Neural crest cell (in vitro differentiated cells): ENCODE results near the gene PPP1R15A. TPM values are rescaled to one million over a fixed set of nuclear protein-coding genes. Genes with fewer than 3 reads are reported as not detected.
A peak's percentile ranks its signal among the peaks of the same experiment; 100 is the strongest.

Experiments
- DNase-seq: peaks from one replicate; pipeline ENCODE4 v3.0.0; 2021; ENCODE audit warnings: low read depth, mixed read lengths, low spot score
- H3K27ac Mint-ChIP-seq: one replicate; pipeline ENCODE4 v1.8.0; 2021; ENCODE audit warnings: mild to moderate bottlenecking, mixed read lengths; ENCODE audit not compliant: unreplicated experiment
- H3K27me3 Mint-ChIP-seq: 2 replicates; pipeline ENCODE4 v1.8.0; 2021; ENCODE audit warnings: low read depth, mild to moderate bottlenecking, mixed read lengths
- H3K36me3 Mint-ChIP-seq: 2 replicates; pipeline ENCODE4 v1.8.0; 2021; ENCODE audit warnings: low read depth, mild to moderate bottlenecking, mixed read lengths
- H3K4me1 Mint-ChIP-seq: 2 replicates; pipeline ENCODE4 v1.8.0; 2021; ENCODE audit warnings: mixed read lengths
- H3K4me3 Mint-ChIP-seq: one replicate; pipeline ENCODE4 v1.8.0; 2021; ENCODE audit warnings: mild to moderate bottlenecking, mixed read lengths
- H3K9me3 Mint-ChIP-seq: 2 replicates; pipeline ENCODE4 v1.8.0; 2021; ENCODE audit warnings: mixed read lengths
- total RNA-seq: library from RNA; stranded (reverse); gene quantifications from 2 replicates; pipeline ENCODE4 v1.2.1, GENCODE V29; 2021
- TF ChIP-seq, protein P1 (sequence below): fragments of 200-600 bp; sonication (generic); conservative IDR thresholded peaks from 2 replicates; pipeline ENCODE4 v1.5.0; 2021; ENCODE audit warnings: antibody characterized with exemption, mild to moderate bottlenecking

The PPP1R15A gene
- total RNA-seq, 1 donor from 2014 or later, result 27.5 TPM

DNA sequence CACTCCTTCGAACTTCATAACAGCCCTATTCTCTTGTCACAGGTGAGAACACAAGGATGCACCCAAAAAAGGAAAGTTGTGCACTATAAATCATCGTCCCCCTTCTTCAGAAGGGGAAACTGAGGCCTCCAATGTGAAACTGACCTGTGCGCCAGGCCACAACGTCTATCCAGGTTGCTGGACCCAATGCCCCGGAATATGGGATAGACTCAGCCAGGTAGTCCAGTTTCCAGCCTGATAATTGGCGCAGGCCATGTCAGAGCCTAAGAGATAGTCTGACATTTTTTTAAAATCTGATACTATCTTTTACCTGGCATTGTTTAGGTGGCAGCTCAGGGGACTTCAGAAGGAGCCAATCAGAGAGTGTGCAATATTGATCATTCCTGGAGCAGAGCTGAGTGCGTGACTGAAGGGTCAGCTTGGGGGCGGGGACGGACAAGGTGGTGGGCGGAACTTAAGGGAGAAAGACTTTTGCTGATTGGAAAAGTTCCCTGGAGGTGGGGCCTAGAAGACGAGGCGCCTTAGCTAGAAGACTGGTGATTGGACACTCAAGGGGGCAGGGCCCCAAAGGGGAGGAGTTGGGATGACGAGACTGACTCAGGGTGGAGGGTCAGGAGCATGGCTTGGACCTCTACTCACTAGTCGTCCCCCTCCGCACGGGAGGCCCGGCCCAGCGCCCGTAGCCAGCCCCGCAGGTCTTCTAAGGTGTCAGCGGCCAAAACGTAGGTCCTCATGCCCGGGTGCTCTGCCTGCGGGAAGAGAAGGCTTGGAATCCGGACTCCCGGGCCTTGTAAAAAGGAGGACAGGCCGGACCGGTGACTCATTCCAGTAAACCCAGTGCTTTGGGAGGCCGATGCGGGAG, 12.3 kb upstream of the PPP1R15A start:
- TF ChIP-seq, protein P1, sequence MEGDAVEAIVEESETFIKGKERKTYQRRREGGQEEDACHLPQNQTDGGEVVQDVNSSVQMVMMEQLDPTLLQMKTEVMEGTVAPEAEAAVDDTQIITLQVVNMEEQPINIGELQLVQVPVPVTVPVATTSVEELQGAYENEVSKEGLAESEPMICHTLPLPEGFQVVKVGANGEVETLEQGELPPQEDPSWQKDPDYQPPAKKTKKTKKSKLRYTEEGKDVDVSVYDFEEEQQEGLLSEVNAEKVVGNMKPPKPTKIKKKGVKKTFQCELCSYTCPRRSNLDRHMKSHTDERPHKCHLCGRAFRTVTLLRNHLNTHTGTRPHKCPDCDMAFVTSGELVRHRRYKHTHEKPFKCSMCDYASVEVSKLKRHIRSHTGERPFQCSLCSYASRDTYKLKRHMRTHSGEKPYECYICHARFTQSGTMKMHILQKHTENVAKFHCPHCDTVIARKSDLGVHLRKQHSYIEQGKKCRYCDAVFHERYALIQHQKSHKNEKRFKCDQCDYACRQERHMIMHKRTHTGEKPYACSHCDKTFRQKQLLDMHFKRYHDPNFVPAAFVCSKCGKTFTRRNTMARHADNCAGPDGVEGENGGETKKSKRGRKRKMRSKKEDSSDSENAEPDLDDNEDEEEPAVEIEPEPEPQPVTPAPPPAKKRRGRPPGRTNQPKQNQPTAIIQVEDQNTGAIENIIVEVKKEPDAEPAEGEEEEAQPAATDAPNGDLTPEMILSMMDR, result no peak
- Mint-ChIP-seq H3K27ac (peak overlapping the region; percentile 71), H3K4me3 (peak overlapping the region; percentile 45), H3K9me3 (no peaks in the 10 kb centered on the region), H3K27me3 (no peaks in the 10 kb centered on the region), H3K36me3 (peaks cover 15% of the 10 kb centered on the region), H3K4me1 (peaks cover 39% of the 10 kb centered on the region)
- DNase-seq, result no peak

DNA sequence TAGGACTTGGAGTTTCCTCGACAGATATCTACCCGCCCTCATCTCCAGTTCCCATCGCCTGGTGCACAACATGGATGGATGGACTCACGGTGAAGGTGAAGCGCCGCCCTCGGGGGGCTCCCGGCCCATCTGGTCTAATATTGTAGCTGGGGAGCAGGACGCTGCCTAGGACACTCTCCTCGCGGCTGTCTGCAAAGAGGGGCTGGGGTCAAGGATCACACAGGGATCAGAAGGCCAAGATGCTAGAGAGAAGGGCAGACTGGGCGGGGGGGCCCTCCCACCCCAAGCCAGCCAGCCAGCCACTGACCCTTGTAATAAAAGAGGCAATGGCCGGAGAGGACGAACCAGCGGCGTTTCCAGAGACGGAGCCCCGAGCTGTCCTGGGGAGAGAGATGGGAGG, 10.9 kb upstream of the PPP1R15A start:
- Mint-ChIP-seq H3K36me3 (peaks cover 15% of the 10 kb centered on the region), H3K9me3 (no peaks in the 10 kb centered on the region), H3K4me1 (peaks cover 44% of the 10 kb centered on the region), H3K4me3 (peak overlapping the region; percentile 70), H3K27ac (peak overlapping the region; percentile 78), H3K27me3 (no peaks in the 10 kb centered on the region)
- no peak for DNase-seq
- TF ChIP-seq, protein P1, result no peak

- Mint-ChIP-seq H3K4me1 (peaks cover 52% of the 10 kb centered on the region), H3K9me3 (no peaks in the 10 kb centered on the region), H3K27me3 (no peaks in the 10 kb centered on the region), H3K4me3 (no peak overlapping the region), H3K27ac (no peak overlapping the region), H3K36me3 (peaks cover 11% of the 10 kb centered on the region)
- no peak for DNase-seq
- TF ChIP-seq, protein P1, result no peak
Measured at GRCh38 chr19:48862827-48863226, 9.4 kb upstream of the PPP1R15A start.

GRCh38 chr19:48866692-48867091, 5.5 kb upstream of the PPP1R15A start:
- Mint-ChIP-seq H3K27ac (peak overlapping the region; percentile 68), H3K36me3 (peaks cover 3% of the 10 kb centered on the region)
- DNase-seq, result no peak

DNA sequence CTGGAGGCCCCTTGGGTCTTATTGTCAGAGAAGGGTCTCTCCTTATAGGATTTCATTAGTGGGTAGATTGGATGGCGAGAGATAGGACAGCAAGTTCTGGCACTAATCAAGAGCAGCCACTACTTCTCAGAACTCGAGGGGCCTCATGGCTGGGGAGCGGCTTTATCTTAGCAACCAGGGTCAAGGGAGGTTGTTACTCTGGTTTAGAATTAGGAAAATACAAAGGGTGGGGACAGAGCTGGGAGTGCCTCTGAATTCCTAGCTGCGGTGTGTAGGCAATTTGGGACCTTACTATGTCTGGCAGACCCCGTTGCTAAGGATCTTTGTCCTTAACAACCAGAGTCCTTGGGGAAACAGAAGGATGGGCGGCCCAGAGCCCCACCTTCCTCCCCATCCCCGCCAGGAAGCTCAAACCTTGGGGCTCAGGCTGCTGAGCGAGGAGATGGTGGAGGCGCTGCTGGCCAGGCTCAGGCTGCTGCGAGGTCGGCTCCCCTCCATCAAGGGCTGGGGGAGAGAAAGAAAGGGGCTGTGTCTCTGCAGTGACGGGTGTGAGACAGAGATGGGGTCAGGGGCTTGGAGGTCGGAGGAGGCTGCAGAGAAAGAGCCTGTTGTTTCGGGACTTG, 5.0 kb upstream of the PPP1R15A start:
- H3K36me3 Mint-ChIP-seq, result peaks cover 3% of the 10 kb centered on the region
- H3K9me3 Mint-ChIP-seq, result no peaks in the 10 kb centered on the region
- peaks cover 50% of the 10 kb centered on the region for H3K4me1 Mint-ChIP-seq
- peak; percentile 25 for DNase-seq
- peak overlapping the region; percentile 63 for H3K4me3 Mint-ChIP-seq
- peak overlapping the region; percentile 68 for H3K27ac Mint-ChIP-seq
- TF ChIP-seq, protein P1, result no peak
- no peaks in the 10 kb centered on the region for H3K27me3 Mint-ChIP-seq

More at GRCh38 chr19:48866692-48867091, 5.5 kb upstream of the PPP1R15A start:
- Mint-ChIP-seq H3K4me1 (peaks cover 51% of the 10 kb centered on the region), H3K27me3 (no peaks in the 10 kb centered on the region), H3K9me3 (no peaks in the 10 kb centered on the region), H3K4me3 (peak overlapping the region; percentile 63)
- TF ChIP-seq, protein P1, result no peak
